ENCODE measurements around the gene DUSP12. TPM values are rescaled to one million over a fixed set of nuclear protein-coding genes. Genes with fewer than 3 reads are reported as not detected.

The DUSP12 gene
- total RNA-seq, 1 experiment from 2014 or later: 29.4 TPM

GRCh38 chr1:161709373-161709772, 40.2 kb upstream of the DUSP12 start:
- Mint-ChIP-seq H3K4me1 (peaks cover 7% of the 10 kb centered on the region), H3K27me3 (ENCODE audit: low read depth) (peaks cover 4% of the 10 kb centered on the region), H3K27ac (no peak overlapping the region), H3K4me3 (no peak overlapping the region), H3K9me3 (no peaks in the 10 kb centered on the region), H3K36me3 (no peaks in the 10 kb centered on the region)
- DNase-seq (ENCODE audit: low spot score) (no peak), ATAC-seq (no peak)
- ChIA-PET CTCF (no interaction called here), POLR2A (no interaction called here)
- TF ChIP-seq ATF6 (CRISPR knock-in tag; IDR thresholded peaks at IDR 0.05): no peak
- TF ChIP-seq MLX (CRISPR knock-in tag; IDR thresholded peaks at IDR 0.05): no peak
- no peak for TF ChIP-seq TCF7 (CRISPR knock-in tag; IDR thresholded peaks at IDR 0.05; ENCODE audit: low read depth)
- TF ChIP-seq, protein P1, sequence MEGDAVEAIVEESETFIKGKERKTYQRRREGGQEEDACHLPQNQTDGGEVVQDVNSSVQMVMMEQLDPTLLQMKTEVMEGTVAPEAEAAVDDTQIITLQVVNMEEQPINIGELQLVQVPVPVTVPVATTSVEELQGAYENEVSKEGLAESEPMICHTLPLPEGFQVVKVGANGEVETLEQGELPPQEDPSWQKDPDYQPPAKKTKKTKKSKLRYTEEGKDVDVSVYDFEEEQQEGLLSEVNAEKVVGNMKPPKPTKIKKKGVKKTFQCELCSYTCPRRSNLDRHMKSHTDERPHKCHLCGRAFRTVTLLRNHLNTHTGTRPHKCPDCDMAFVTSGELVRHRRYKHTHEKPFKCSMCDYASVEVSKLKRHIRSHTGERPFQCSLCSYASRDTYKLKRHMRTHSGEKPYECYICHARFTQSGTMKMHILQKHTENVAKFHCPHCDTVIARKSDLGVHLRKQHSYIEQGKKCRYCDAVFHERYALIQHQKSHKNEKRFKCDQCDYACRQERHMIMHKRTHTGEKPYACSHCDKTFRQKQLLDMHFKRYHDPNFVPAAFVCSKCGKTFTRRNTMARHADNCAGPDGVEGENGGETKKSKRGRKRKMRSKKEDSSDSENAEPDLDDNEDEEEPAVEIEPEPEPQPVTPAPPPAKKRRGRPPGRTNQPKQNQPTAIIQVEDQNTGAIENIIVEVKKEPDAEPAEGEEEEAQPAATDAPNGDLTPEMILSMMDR (IDR thresholded peaks at IDR 0.05): no peak
- no peak for TF ChIP-seq CBFB (CRISPR knock-in tag; IDR thresholded peaks at IDR 0.05; ENCODE audit: low read depth)
- no peak for TF ChIP-seq USF2 (CRISPR knock-in tag; IDR thresholded peaks at IDR 0.05)
- TF ChIP-seq, protein P2, sequence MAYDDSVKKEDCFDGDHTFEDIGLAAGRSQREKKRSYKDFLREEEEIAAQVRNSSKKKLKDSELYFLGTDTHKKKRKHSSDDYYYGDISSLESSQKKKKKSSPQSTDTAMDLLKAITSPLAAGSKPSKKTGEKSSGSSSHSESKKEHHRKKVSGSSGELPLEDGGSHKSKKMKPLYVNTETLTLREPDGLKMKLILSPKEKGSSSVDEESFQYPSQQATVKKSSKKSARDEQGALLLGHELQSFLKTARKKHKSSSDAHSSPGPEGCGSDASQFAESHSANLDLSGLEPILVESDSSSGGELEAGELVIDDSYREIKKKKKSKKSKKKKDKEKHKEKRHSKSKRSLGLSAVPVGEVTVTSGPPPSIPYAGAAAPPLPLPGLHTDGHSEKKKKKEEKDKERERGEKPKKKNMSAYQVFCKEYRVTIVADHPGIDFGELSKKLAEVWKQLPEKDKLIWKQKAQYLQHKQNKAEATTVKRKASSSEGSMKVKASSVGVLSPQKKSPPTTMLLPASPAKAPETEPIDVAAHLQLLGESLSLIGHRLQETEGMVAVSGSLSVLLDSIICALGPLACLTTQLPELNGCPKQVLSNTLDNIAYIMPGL (CRISPR knock-in tag; IDR thresholded peaks at IDR 0.05): no peak
- no peak for TF ChIP-seq AFF4 (CRISPR knock-in tag; IDR thresholded peaks at IDR 0.05; ENCODE audit: borderline replicate concordance)
- TF ChIP-seq ZNF425 (CRISPR knock-in tag; conservative IDR thresholded peaks at IDR 0.05): no peak
- no peak for TF ChIP-seq ZNF423 (CRISPR knock-in tag; IDR thresholded peaks at IDR 0.05)
- TF ChIP-seq USF1 (CRISPR knock-in tag; IDR thresholded peaks at IDR 0.05): no peak
- TF ChIP-seq, protein P3, sequence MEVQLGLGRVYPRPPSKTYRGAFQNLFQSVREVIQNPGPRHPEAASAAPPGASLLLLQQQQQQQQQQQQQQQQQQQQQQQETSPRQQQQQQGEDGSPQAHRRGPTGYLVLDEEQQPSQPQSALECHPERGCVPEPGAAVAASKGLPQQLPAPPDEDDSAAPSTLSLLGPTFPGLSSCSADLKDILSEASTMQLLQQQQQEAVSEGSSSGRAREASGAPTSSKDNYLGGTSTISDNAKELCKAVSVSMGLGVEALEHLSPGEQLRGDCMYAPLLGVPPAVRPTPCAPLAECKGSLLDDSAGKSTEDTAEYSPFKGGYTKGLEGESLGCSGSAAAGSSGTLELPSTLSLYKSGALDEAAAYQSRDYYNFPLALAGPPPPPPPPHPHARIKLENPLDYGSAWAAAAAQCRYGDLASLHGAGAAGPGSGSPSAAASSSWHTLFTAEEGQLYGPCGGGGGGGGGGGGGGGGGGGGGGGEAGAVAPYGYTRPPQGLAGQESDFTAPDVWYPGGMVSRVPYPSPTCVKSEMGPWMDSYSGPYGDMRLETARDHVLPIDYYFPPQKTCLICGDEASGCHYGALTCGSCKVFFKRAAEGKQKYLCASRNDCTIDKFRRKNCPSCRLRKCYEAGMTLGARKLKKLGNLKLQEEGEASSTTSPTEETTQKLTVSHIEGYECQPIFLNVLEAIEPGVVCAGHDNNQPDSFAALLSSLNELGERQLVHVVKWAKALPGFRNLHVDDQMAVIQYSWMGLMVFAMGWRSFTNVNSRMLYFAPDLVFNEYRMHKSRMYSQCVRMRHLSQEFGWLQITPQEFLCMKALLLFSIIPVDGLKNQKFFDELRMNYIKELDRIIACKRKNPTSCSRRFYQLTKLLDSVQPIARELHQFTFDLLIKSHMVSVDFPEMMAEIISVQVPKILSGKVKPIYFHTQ (CRISPR knock-in tag; IDR thresholded peaks at IDR 0.05): no peak
- TF ChIP-seq ZBTB21 (CRISPR knock-in tag; IDR thresholded peaks at IDR 0.05; ENCODE audit: borderline replicate concordance): no peak
- no peak for TF ChIP-seq FOXP1 (CRISPR knock-in tag; IDR thresholded peaks at IDR 0.05; ENCODE audit: borderline replicate concordance)
- TF ChIP-seq ZNF317 (CRISPR knock-in tag; IDR thresholded peaks at IDR 0.05; ENCODE audit: borderline replicate concordance, low read depth): no peak
- no peak for TF ChIP-seq ZNF671 (CRISPR knock-in tag; IDR thresholded peaks at IDR 0.05)
